GM23248 (cell line): ENCODE results near the gene MYRIP.

Source experiments
- EZH2 ChIP-seq: fragments of 200-600 bp; sonication (generic); IDR thresholded peaks from 2 replicates; pipeline ENCODE4 v1.6.1; 2018; ENCODE audit warnings: antibody characterized with exemption, mild to moderate bottlenecking; ENCODE audit not compliant: insufficient read depth, poor library complexity, severe bottlenecking
- EZH2phosphoT487 ChIP-seq: fragments of 200-600 bp; sonication (generic); IDR thresholded peaks from 2 replicates; pipeline ENCODE4 v1.6.1; 2018; ENCODE audit warnings: antibody characterized with exemption, moderate library complexity, mild to moderate bottlenecking, low read depth; ENCODE audit not compliant: insufficient read depth

DNA sequence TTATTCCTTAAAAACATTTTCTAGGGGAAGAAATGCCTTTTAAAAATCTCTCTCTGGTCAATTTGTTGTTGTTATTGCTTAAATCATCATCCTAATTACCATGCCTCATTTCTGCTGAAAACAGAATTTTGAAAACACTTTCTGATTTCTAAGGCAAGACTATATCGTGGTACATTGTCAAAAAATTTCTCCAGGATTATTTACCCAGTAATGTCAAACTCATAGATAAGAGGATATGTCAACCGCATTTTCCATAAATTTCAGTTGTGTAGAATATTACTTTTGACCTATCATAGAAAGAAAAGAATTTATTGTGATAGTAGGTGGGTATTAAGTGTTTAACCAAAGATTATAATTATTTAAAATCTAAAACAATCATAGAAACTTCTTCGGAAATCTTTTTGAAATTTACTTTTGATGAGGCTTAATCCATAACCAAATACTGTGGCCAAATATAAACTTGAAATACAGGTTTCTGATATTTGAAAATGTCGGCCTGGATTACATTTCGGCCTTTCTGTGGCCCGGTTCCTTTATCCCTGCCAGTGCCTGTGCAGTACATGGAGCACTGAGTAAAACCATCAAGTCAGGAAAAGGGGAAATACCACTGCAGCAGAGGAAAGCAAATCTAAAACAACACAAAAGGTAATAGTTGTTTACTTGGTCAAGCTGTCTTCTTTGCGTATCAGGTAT is 173.4 kb downstream of the MYRIP start:
- TF ChIP-seq EZH2 (no peak), EZH2phosphoT487 (no peak)
